GM12892 (cell line): ENCODE results near the gene CES2.

ENCODE experiments used
- POLR2A ChIP-seq: IDR thresholded peaks from 2 replicates; pipeline ENCODE4 v1.6.1; 2011; ENCODE audit warnings: low read depth, low read length, control low read depth
- POLR2AphosphoS5 ChIP-seq: IDR thresholded peaks from 2 replicates; pipeline ENCODE4 v1.6.1; 2011; ENCODE audit warnings: low read depth, low read length, control low read depth
- TAF1 ChIP-seq: IDR thresholded peaks from 2 replicates; pipeline ENCODE4 v1.6.1; 2011; ENCODE audit warnings: low read depth, mild to moderate bottlenecking, control low read depth, low read length, borderline replicate concordance

DNA sequence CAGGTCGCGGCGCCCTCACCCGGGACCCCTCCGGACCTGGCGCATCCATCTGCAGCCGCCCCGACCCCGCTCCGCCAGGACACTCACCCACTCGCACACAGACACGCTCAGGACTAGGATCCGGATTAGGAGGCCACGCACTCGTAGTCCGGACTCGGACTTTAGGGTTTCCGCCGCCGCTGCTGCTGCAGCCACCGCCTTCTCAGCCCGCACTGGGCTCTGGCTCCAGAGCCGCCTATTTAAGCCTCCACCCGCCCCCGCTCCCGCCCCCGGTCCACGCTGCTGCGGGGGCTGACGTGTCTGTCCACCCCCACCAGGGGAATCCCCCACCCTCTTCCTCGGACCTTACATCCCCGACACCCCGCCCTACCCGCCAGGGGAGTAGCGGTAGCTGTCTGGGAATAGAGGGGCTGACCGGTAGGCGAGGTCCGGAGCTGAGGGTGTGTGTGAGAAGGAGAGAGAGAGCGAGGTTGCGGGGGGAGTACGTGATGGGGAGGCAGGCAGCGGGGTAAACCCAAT lies 9.9 kb upstream of the CES2 start, which contains the start of gene RRAD:
- no peak for TF ChIP-seq POLR2A
- no peak for TF ChIP-seq POLR2AphosphoS5
- no peak for TF ChIP-seq TAF1
